MCF 10A (cell line): Measurements from ENCODE around the gene NET1. TPM values are rescaled to one million over a fixed set of nuclear protein-coding genes. Genes with fewer than 3 reads are reported as not detected.
A peak's percentile ranks its signal among the peaks of the same experiment; 100 is the strongest.
"Not testable (repeated sequence)": the region's sequence is repeated elsewhere in the genome, so short reads cannot be mapped to it uniquely, and the experiment has no call there.

Experiments
- BruUV-seq: library from RNA; stranded (reverse); fragments of 400-500 nt; replicated peaks from 2 replicates; lab custom pipeline; 2021; lab: Mats Ljungman, UMichigan
- CTCF ChIA-PET: fragments of 300-600 bp; sonication (Branson Sonifier 250); formaldehyde crosslinking; extraction: SDS; loops from one replicate; lab custom pipeline; 2021; ENCODE audit warnings: antibody characterized with exemption, inconsistent platforms; lab: Yijun Ruan, JAX
- POLR2A ChIA-PET: fragments of 300-600, 350-650 bp; sonication (Branson Sonifier 250); formaldehyde crosslinking; extraction: SDS; loops from one replicate; lab custom pipeline; 2020; ENCODE audit warnings: antibody characterized with exemption, inconsistent platforms; lab: Yijun Ruan, JAX
- DNase-seq: peaks from one replicate; pipeline ENCODE4 v3.0.0-alpha.2; 2018; ENCODE audit not compliant: unreplicated experiment
- H3K27ac Mint-ChIP-seq: one replicate; pipeline ENCODE4 v1.8.0; 2022; ENCODE audit warnings: mild to moderate bottlenecking, low read depth, mixed read lengths; ENCODE audit not compliant: unreplicated experiment
- H3K27me3 Mint-ChIP-seq: one replicate; pipeline ENCODE4 v1.8.0; 2022; ENCODE audit warnings: mixed read lengths; ENCODE audit not compliant: insufficient read depth, unreplicated experiment
- H3K36me3 Mint-ChIP-seq: one replicate; pipeline ENCODE4 v1.8.0; 2022; ENCODE audit warnings: mild to moderate bottlenecking, moderate library complexity, mixed read lengths; ENCODE audit not compliant: insufficient read depth, unreplicated experiment
- H3K4me1 Mint-ChIP-seq: one replicate; pipeline ENCODE4 v1.8.0; 2022; ENCODE audit warnings: mixed read lengths; ENCODE audit not compliant: insufficient read depth, unreplicated experiment
- H3K4me3 Mint-ChIP-seq: one replicate; pipeline ENCODE4 v1.8.0; 2022; ENCODE audit warnings: mild to moderate bottlenecking, moderate library complexity, mixed read lengths; ENCODE audit not compliant: unreplicated experiment
- H3K9me3 Mint-ChIP-seq: one replicate; pipeline ENCODE4 v1.8.0; 2022; ENCODE audit warnings: mixed read lengths; ENCODE audit not compliant: unreplicated experiment
- intact Hi-C: fragments of 100-400 bp; cut with micrococcal nuclease; formaldehyde crosslinking; loops from 2 replicates; pipeline ENCODE4 v1.14.1; 2022
- total RNA-seq: library from RNA; stranded (reverse); gene quantifications from 2 replicates; pipeline ENCODE4 v1.2.3, GENCODE V29; 2022
- TF ChIP-seq, protein P1 (sequence below): fragments of 200-600 bp; IDR thresholded peaks from one replicate; pipeline ENCODE4 v1.8.0; 2022; ENCODE audit warnings: antibody characterized with exemption, mild to moderate bottlenecking; ENCODE audit not compliant: unreplicated experiment

NET1 gene
- total RNA-seq, 1 experiment from 2014 or later, result 40.3 TPM

- no TSS peak for BruUV-seq
- CTCF ChIA-PET, result no interaction called here
- no peaks in the 10 kb centered on the region for H3K27me3 Mint-ChIP-seq
Observed at GRCh38 chr10:5470062-5470751, 57.9 kb downstream of the NET1 start.

DNA sequence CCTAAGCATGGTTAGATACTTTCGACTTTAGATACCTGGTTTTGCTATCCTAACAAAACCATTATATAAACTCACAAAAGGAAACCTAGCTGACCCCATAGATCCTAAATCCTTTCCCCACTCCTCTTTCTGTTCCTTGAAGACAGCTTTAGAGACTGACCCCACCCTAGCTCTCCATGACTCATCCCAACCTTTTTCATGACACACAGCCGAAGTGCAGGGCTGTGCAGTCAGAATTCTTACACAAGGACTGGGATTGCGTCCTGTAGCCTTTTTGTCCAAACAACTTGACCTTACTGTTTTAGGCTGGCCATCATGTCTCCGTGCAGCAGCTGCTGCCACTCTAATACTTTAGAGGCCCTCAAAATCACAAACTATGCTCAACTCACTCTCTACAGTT lies 62.3 kb downstream of the NET1 start:
- intact Hi-C loops, H3K27ac Mint-ChIP-seq, BruUV-seq, H3K9me3 Mint-ChIP-seq, H3K4me1 Mint-ChIP-seq, H3K4me3 Mint-ChIP-seq, H3K36me3 Mint-ChIP-seq, H3K27me3 Mint-ChIP-seq: not testable (repeated sequence)
- CTCF ChIA-PET, result interaction anchor here (0.7 kb wide), 1 partner anchor 14 kb away, joined by 3 read pairs; no protein-coding TSS in a partner anchor
- peak; percentile 59 for DNase-seq
- POLR2A ChIA-PET, result interaction anchor here (0.9 to 1.3 kb wide), 7 partner anchors 10 to 144 kb away, joined by 3 to 9 read pairs (median 3); no protein-coding TSS in a partner anchor

More at GRCh38 chr10:5470062-5470751, 57.9 kb downstream of the NET1 start:
- no peak overlapping the region for H3K27ac Mint-ChIP-seq
- POLR2A ChIA-PET, result no interaction called here
- H3K4me1 Mint-ChIP-seq, result peaks cover 17% of the 10 kb centered on the region
- peaks cover 6% of the 10 kb centered on the region for H3K36me3 Mint-ChIP-seq
- intact Hi-C loops, result no loop called here
- TF ChIP-seq, protein P1, sequence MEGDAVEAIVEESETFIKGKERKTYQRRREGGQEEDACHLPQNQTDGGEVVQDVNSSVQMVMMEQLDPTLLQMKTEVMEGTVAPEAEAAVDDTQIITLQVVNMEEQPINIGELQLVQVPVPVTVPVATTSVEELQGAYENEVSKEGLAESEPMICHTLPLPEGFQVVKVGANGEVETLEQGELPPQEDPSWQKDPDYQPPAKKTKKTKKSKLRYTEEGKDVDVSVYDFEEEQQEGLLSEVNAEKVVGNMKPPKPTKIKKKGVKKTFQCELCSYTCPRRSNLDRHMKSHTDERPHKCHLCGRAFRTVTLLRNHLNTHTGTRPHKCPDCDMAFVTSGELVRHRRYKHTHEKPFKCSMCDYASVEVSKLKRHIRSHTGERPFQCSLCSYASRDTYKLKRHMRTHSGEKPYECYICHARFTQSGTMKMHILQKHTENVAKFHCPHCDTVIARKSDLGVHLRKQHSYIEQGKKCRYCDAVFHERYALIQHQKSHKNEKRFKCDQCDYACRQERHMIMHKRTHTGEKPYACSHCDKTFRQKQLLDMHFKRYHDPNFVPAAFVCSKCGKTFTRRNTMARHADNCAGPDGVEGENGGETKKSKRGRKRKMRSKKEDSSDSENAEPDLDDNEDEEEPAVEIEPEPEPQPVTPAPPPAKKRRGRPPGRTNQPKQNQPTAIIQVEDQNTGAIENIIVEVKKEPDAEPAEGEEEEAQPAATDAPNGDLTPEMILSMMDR, result no peak
- no peaks in the 10 kb centered on the region for H3K9me3 Mint-ChIP-seq
- H3K4me3 Mint-ChIP-seq, result no peak overlapping the region
- DNase-seq, result no peak

GRCh38 chr10:5475088-5475487 lies 62.7 kb downstream of the NET1 start:
- H3K27me3 Mint-ChIP-seq, H3K36me3 Mint-ChIP-seq, DNase-seq, H3K4me3 Mint-ChIP-seq, intact Hi-C loops, H3K27ac Mint-ChIP-seq, H3K4me1 Mint-ChIP-seq, BruUV-seq, H3K9me3 Mint-ChIP-seq, CTCF ChIA-PET: not testable (repeated sequence)
- POLR2A ChIA-PET, result interaction anchor here (0.9 to 1.3 kb wide), 7 partner anchors 9 to 143 kb away, joined by 3 to 9 read pairs (median 3); no protein-coding TSS in a partner anchor

- H3K36me3 Mint-ChIP-seq, H3K27me3 Mint-ChIP-seq, DNase-seq, H3K9me3 Mint-ChIP-seq, H3K4me3 Mint-ChIP-seq, H3K27ac Mint-ChIP-seq, BruUV-seq, intact Hi-C loops, H3K4me1 Mint-ChIP-seq: not testable (repeated sequence)
- POLR2A ChIA-PET, result interaction anchor here (0.6 to 3.0 kb wide), 4 partner anchors 8 to 71 kb away, joined by 3 to 13 read pairs (median 3); no protein-coding TSS in a partner anchor
- CTCF ChIA-PET, result interaction anchor here (1.2 to 1.4 kb wide), 2 partner anchors 42 to 147 kb away, joined by 3 read pairs; no protein-coding TSS in a partner anchor
Observed at GRCh38 chr10:5475974-5476807, 63.8 kb downstream of the NET1 start.

DNA sequence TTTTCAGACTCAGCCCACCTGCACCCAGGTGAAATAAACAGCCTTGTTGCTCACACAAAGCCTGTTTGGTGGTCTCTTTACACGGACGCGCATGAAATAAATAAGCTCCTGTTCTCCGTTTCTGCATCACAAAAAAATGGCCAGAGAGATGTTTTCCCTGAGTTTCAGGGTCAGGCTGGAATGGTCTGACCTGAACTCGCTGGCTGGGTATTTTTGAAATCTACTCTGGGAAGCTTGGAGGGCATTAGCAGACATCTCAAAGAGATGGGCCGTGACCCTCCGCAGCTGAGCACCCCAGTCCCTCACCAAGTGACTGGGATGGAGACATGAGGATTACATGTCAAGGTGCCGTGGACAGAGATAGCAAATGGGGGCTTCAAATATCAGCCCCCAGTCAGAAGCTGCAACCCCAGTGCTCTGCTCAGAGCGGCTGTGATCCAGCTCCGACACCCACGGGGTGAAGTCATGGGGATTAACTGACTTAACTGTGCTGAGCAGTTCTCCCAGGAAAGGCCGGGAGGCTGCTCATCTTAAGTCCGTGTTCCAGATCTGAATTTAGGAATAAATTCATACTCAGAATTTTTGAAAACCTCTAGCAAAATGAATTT lies 64.7 kb downstream of the NET1 start:
- H3K27ac Mint-ChIP-seq, result no peak overlapping the region
- no peaks in the 10 kb centered on the region for H3K36me3 Mint-ChIP-seq
- CTCF ChIA-PET, result interaction anchor here (1.2 to 1.4 kb wide), 2 partner anchors 43 to 146 kb away, joined by 3 read pairs; no protein-coding TSS in a partner anchor
- TF ChIP-seq, protein P1, result no peak
- DNase-seq, result no peak
- no peaks in the 10 kb centered on the region for H3K27me3 Mint-ChIP-seq
- H3K9me3 Mint-ChIP-seq, result no peaks in the 10 kb centered on the region
- intact Hi-C loops, result no loop called here
- BruUV-seq, result no TSS peak
- no peak overlapping the region for H3K4me3 Mint-ChIP-seq
- H3K4me1 Mint-ChIP-seq, result no peaks in the 10 kb centered on the region
- POLR2A ChIA-PET, result interaction anchor here (0.6 to 3.0 kb wide), 5 partner anchors 9 to 74 kb away, joined by 3 to 13 read pairs (median 3); no protein-coding TSS in a partner anchor
